Adrenal gland (tissue), 5 donors: ENCODE measurements around the gene KCTD17.

Experiments used
- POLR2A ChIP-seq, 2 donors: fragments of 450-650 bp; IDR thresholded peaks; one replicate each; pipeline ENCODE4 v1.6.1; 2017; ENCODE audit warnings: antibody characterized with exemption in 2 of 2, mild to moderate bottlenecking in 2 of 2, moderate library complexity in 1 of 2
- TF ChIP-seq, protein P1 (sequence below), 6 experiments: fragments of 450-650 bp in 4 of 6; fragments of 200-600 bp in 2 of 6; sonication (generic) in 1 of 6; IDR thresholded peaks; 1 replicate in 5 of 6; 2 replicates in 1 of 6; pipeline versions ENCODE4 v1.5.1 to v1.8.0; 2016 to 2021; ENCODE audit warnings: antibody characterized with exemption in 6 of 6, mild to moderate bottlenecking in 2 of 6, moderate library complexity in 1 of 6
- donor health status: DM: no; HTN: no; CAD: no.

DNA sequence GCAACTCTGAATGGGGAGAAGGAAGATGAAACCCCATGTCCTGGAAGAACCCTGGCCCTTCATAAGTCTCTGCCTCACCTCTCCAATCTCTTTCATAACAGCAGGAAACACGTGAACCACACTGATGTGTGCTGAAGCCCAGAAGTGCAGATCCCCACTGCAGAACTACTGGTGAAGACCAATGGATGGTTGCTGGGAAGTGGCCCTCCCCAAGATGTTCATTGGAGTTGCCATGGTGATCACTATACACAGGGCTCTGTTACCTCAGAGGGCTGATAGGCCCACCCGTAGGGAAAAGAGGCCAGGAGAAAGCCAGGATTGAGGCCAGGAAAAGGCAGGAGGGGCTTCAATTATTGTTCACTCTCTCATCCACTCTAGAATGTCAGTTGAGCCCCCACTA lies 43.9 kb upstream of the KCTD17 start:
- TF ChIP-seq, protein P1, sequence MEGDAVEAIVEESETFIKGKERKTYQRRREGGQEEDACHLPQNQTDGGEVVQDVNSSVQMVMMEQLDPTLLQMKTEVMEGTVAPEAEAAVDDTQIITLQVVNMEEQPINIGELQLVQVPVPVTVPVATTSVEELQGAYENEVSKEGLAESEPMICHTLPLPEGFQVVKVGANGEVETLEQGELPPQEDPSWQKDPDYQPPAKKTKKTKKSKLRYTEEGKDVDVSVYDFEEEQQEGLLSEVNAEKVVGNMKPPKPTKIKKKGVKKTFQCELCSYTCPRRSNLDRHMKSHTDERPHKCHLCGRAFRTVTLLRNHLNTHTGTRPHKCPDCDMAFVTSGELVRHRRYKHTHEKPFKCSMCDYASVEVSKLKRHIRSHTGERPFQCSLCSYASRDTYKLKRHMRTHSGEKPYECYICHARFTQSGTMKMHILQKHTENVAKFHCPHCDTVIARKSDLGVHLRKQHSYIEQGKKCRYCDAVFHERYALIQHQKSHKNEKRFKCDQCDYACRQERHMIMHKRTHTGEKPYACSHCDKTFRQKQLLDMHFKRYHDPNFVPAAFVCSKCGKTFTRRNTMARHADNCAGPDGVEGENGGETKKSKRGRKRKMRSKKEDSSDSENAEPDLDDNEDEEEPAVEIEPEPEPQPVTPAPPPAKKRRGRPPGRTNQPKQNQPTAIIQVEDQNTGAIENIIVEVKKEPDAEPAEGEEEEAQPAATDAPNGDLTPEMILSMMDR (IDR thresholded peaks at IDR 0.05), result no peak
- no peak for TF ChIP-seq POLR2A (IDR thresholded peaks at IDR 0.05)
